HepG2 (cell line): ENCODE results near the gene ESRP2. TPM values are rescaled to one million over a fixed set of nuclear protein-coding genes. Genes with fewer than 3 reads are reported as not detected.

ENCODE experiments used
- BRF2 ChIP-seq: sonication (generic); formaldehyde crosslinking; IDR thresholded peaks from 2 replicates; pipeline ENCODE4 v1.8.1; 2022; ENCODE audit warnings: mild to moderate bottlenecking, missing genetic modification reagents
- ELF4 ChIP-seq: sonication (generic); formaldehyde crosslinking; IDR thresholded peaks from 2 replicates; pipeline ENCODE4 v1.5.0; 2020; ENCODE audit warnings: missing genetic modification reagents, mild to moderate bottlenecking, moderate library complexity, borderline replicate concordance
- LRRFIP1 ChIP-seq: sonication (generic); formaldehyde crosslinking; conservative IDR thresholded peaks from 2 replicates; pipeline ENCODE4 v1.4.0; 2020; ENCODE audit warnings: missing genetic modification reagents
- NFE2L2 ChIP-seq: fragments of 150-350 bp; IDR thresholded peaks from 2 replicates; pipeline ENCODE4 v1.6.1; 2014; ENCODE audit warnings: low read length
- SNRNP70 ChIP-seq: fragments of 200-400 bp; formaldehyde crosslinking; IDR thresholded peaks from 2 replicates; pipeline ENCODE4 v1.6.1; 2017; ENCODE audit warnings: mild to moderate bottlenecking, low read depth, low read length, moderate library complexity
- U2AF1 ChIP-seq: fragments of 200-400 bp; formaldehyde crosslinking; optimal IDR thresholded peaks from 2 replicates; pipeline ENCODE3; 2017; ENCODE audit warnings: mild to moderate bottlenecking, low read depth, low read length
- XBP1 ChIP-seq: sonication (generic); formaldehyde crosslinking; IDR thresholded peaks from 2 replicates; pipeline ENCODE4 v1.5.0; 2020; ENCODE audit warnings: missing genetic modification reagents
- ZBTB20 ChIP-seq: sonication (generic); formaldehyde crosslinking; IDR thresholded peaks from 2 replicates; pipeline ENCODE4 v1.8.1; 2023; ENCODE audit warnings: missing genetic modification reagents, low read depth, mild to moderate bottlenecking, borderline replicate concordance
- ZNF17 ChIP-seq: sonication (generic); formaldehyde crosslinking; IDR thresholded peaks from 2 replicates; pipeline ENCODE4 v1.5.0; 2020; ENCODE audit warnings: mild to moderate bottlenecking, missing genetic modification reagents
- ZNF234 ChIP-seq: sonication (generic); formaldehyde crosslinking; conservative IDR thresholded peaks from 2 replicates; pipeline ENCODE4 v1.5.1; 2020; ENCODE audit warnings: mild to moderate bottlenecking, missing genetic modification reagents
- ZNF552 ChIP-seq: sonication (generic); formaldehyde crosslinking; IDR thresholded peaks from 2 replicates; pipeline ENCODE4 v1.9.0; 2022; ENCODE audit warnings: missing genetic modification reagents, mild to moderate bottlenecking, borderline replicate concordance
- ZNF713 ChIP-seq: sonication (generic); formaldehyde crosslinking; IDR thresholded peaks from 2 replicates; pipeline ENCODE4 v1.4.0; 2020; ENCODE audit warnings: mild to moderate bottlenecking, missing genetic modification reagents
- ZNF747 ChIP-seq: sonication (generic); formaldehyde crosslinking; IDR thresholded peaks from 2 replicates; pipeline ENCODE4 v1.8.1; 2023; ENCODE audit warnings: missing genetic modification reagents, mild to moderate bottlenecking, borderline replicate concordance
- polyA plus RNA-seq, 8 experiments: library from polyadenylated mRNA; depleted of rRNA in 3 of 8; stranded (reverse) in 7 of 8; unstranded in 1 of 8; fragments of >200 nt; fragmentation: Illumina TruSeq in 4 of 8; extraction: Trizol in 4 of 8; gene quantifications; 2 replicates each; pipeline versions ENCODE4 v1.2.1 to v1.2.3, GENCODE V29; 2011 to 2016; ENCODE audit warnings: low read depth in 4 of 8, missing spikeins in 1 of 8, mixed read lengths in 1 of 8; ENCODE audit not compliant: insufficient read depth in 1 of 8
- total RNA-seq, 5 experiments: library from RNA; depleted of rRNA; stranded (reverse); fragments of >200 nt; fragmentation: Illumina TruSeq; extraction: Trizol; gene quantifications; 2 replicates each; pipeline ENCODE4 v1.2.3, GENCODE V29; 2016; ENCODE audit warnings: low read depth in 1 of 5
- TF ChIP-seq, protein P1 (sequence below): sonication (generic); formaldehyde crosslinking; conservative IDR thresholded peaks from 2 replicates; pipeline ENCODE4 v1.4.0; 2020; ENCODE audit warnings: missing genetic modification reagents
- TF ChIP-seq, protein P2 (sequence below): IDR thresholded peaks from 2 replicates; pipeline ENCODE4 v1.6.1; 2016

The ESRP2 gene
- total and polyA plus RNA-seq, 2 of the 13 experiments (the other 11 are each of a cell fraction or from before 2014, with no cell fraction given), result 21.1 to 32.4 TPM

- TF ChIP-seq LRRFIP1, result no peak
- TF ChIP-seq, protein P1, sequence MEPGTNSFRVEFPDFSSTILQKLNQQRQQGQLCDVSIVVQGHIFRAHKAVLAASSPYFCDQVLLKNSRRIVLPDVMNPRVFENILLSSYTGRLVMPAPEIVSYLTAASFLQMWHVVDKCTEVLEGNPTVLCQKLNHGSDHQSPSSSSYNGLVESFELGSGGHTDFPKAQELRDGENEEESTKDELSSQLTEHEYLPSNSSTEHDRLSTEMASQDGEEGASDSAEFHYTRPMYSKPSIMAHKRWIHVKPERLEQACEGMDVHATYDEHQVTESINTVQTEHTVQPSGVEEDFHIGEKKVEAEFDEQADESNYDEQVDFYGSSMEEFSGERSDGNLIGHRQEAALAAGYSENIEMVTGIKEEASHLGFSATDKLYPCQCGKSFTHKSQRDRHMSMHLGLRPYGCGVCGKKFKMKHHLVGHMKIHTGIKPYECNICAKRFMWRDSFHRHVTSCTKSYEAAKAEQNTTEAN (CRISPR knock-in tag), result no peak
- TF ChIP-seq ZNF552, result no peak
- peak; percentile 64; the same call in 1 of the 2 replicates for TF ChIP-seq ZBTB20 (CRISPR knock-in tag)
- peak; percentile 24; the same call in 1 of the 2 replicates for TF ChIP-seq NFE2L2
- TF ChIP-seq, protein P2, sequence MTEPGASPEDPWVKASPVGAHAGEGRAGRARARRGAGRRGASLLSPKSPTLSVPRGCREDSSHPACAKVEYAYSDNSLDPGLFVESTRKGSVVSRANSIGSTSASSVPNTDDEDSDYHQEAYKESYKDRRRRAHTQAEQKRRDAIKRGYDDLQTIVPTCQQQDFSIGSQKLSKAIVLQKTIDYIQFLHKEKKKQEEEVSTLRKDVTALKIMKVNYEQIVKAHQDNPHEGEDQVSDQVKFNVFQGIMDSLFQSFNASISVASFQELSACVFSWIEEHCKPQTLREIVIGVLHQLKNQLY (CRISPR knock-in tag), result peak; percentile 90
- TF ChIP-seq ZNF747 (CRISPR knock-in tag), result peak; percentile 58; the same call in 1 of the 2 replicates
- TF ChIP-seq XBP1, result no peak
- TF ChIP-seq SNRNP70, result no peak
- TF ChIP-seq ZNF17 (CRISPR knock-in tag), result no peak
- peak; percentile 44; the same call in 1 of the 2 replicates for TF ChIP-seq BRF2
- no peak for TF ChIP-seq ZNF234 (CRISPR knock-in tag)
- TF ChIP-seq ELF4 (CRISPR knock-in tag), result no peak
- no peak for TF ChIP-seq U2AF1
- no peak for TF ChIP-seq ZNF713 (CRISPR knock-in tag)
Measured at GRCh38 chr16:68281368-68282063, 45.6 kb upstream of the ESRP2 start (continued).
